HG02798 (cell line): Measurements from ENCODE around the gene SH2D1B.
"Not testable (repeated sequence)": the region's sequence is repeated elsewhere in the genome, so short reads cannot be mapped to it uniquely, and the experiment has no call there.

Source experiments
- ATAC-seq: cut with Tn5 transposase; IDR thresholded peaks from one replicate; pipeline ENCODE4 v1.9.1; 2021; ENCODE audit warnings: mild to moderate bottlenecking; ENCODE audit not compliant: unreplicated experiment, poor library complexity

SH2D1B gene

GRCh38 chr1:162366149-162366548, 45.8 kb downstream of the SH2D1B start:
- no peak for ATAC-seq

GRCh38 chr1:162365284-162366020, 46.5 kb downstream of the SH2D1B start:
- no peak for ATAC-seq

GRCh38 chr1:162364498-162364897, 47.4 kb downstream of the SH2D1B start:
- no peak for ATAC-seq

- no peak for ATAC-seq
Measured at GRCh38 chr1:162363823-162364222, 48.1 kb downstream of the SH2D1B start.

- ATAC-seq, result peak; percentile 42
Measured at GRCh38 chr1:162361349-162361748, 50.6 kb downstream of the SH2D1B start.

GRCh38 chr1:162360874-162361260, 51.1 kb downstream of the SH2D1B start:
- ATAC-seq, result no peak

- no peak for ATAC-seq
Measured at GRCh38 chr1:162360237-162360873, 51.6 kb downstream of the SH2D1B start.

GRCh38 chr1:162359523-162360236, 52.3 kb downstream of the SH2D1B start:
- no peak for ATAC-seq

- ATAC-seq, result no peak
Measured at GRCh38 chr1:162358928-162359327, 53.0 kb downstream of the SH2D1B start.

- ATAC-seq, result no peak
Measured at GRCh38 chr1:162357681-162358266, 54.2 kb downstream of the SH2D1B start.

- ATAC-seq, result no peak
Measured at GRCh38 chr1:162353702-162354101, 58.2 kb downstream of the SH2D1B start.

- no peak for ATAC-seq
Measured at GRCh38 chr1:162353078-162353477, 58.9 kb downstream of the SH2D1B start.

GRCh38 chr1:162351874-162352273, 60.1 kb downstream of the SH2D1B start:
- ATAC-seq, result not testable (repeated sequence)

- ATAC-seq, result no peak
Measured at GRCh38 chr1:162351246-162351842, 60.6 kb downstream of the SH2D1B start.

GRCh38 chr1:162349635-162350330, 62.2 kb downstream of the SH2D1B start:
- ATAC-seq, result no peak

GRCh38 chr1:162347281-162347680, 64.7 kb downstream of the SH2D1B start:
- no peak for ATAC-seq
